ENCODE data around the gene HSPB8. TPM values are rescaled to one million over a fixed set of nuclear protein-coding genes. Genes with fewer than 3 reads are reported as not detected.

The HSPB8 gene
- total and polyA plus RNA-seq, 2 of the 4 experiments (the other 2 are of a cell fraction) = 12.9 to 25.8 TPM

GRCh38 chr12:119207063-119207560, 28.4 kb downstream of the HSPB8 start:
- Histone ChIP-seq H3K9ac (ENCODE audit: low read depth, low read length) (no peak overlapping the region), H4K91ac (ENCODE audit: insufficient read depth, low read depth, low read length) (no peak overlapping the region), H3K27me3 (ENCODE audit: control insufficient read depth, insufficient read depth, low read length) (no peaks in the 10 kb centered on the region), H2BK120ac (ENCODE audit: low read depth, low read length) (no peak overlapping the region), H3K36me3 (ENCODE audit: control insufficient read depth, insufficient read depth, low read length) (no peaks in the 10 kb centered on the region), H2AK9ac (replicated peaks; ENCODE audit: low read depth, low read length, poor library complexity) (no peak overlapping the region), H3K23ac (ENCODE audit: low read depth, low read length) (no peak overlapping the region), H3K4me3 (ENCODE audit: insufficient read depth, low read depth, low read length) (no peak overlapping the region), H4K5ac (ENCODE audit: low read depth, low read length) (no peak overlapping the region), H3K18ac (ENCODE audit: low read depth, low read length) (no peak overlapping the region), H3K4me2 (ENCODE audit: low read depth, low read length) (no peak overlapping the region), H4K20me1 (ENCODE audit: insufficient read depth, low read length) (no peaks in the 10 kb centered on the region), H2AFZ (replicated peaks; ENCODE audit: low read length, poor library complexity) (no peak overlapping the region), H3K79me1 (ENCODE audit: low read depth in 1 of 2, low read length in 2 of 2) (no peaks in the 10 kb centered on the region), H2BK5ac (ENCODE audit: low read depth, low read length, poor library complexity, severe bottlenecking) (no peak overlapping the region), H2BK15ac (ENCODE audit: low read depth, low read length) (no peak overlapping the region), H3K9me3 (ENCODE audit: control insufficient read depth, insufficient read depth, low read length) (no peaks in the 10 kb centered on the region), H4K8ac (ENCODE audit: low read depth in 2 of 2, low read length in 2 of 2) (no peak overlapping the region), H3K4me1 (ENCODE audit: control insufficient read depth, insufficient read depth, low read length) (no peaks in the 10 kb centered on the region; the same call in 1 of the 2 replicates), H3K56ac (ENCODE audit: extremely low read depth, insufficient read depth, low read length) (no peak overlapping the region), H3K4ac (ENCODE audit: low read depth, low read length) (no peak overlapping the region), H3K9me1 (ENCODE audit: insufficient read depth, low read length) (no peaks in the 10 kb centered on the region), H3K14ac (replicated peaks; ENCODE audit: low read depth, low read length) (no peak overlapping the region), H3K27ac (ENCODE audit: insufficient read depth, low read length) (no peak overlapping the region), H2BK20ac (ENCODE audit: low read depth, low read length) (no peak overlapping the region), H2AK5ac (ENCODE audit: low read depth, low read length) (no peak overlapping the region)
- DNase-seq (no peak), ATAC-seq (ENCODE audit: low read depth) (no peak)
- dilution Hi-C loops (cut with HindIII; ENCODE audit: low sequenced_read_pairs, unreplicated experiment) = no loop called here
- in situ Hi-C loops (cut with MboI; ENCODE audit: low sequenced_read_pairs) = no loop called here
- WGBS, 2 experiments (ENCODE audit: extremely low coverage in 2 of 2, insufficient read length in 1 of 2) = no CpG with 5 or more reads among the region's 2 CpGs
- TF ChIP-seq RFX5 (IDR thresholded peaks at IDR 0.05; ENCODE audit: low read depth, low read length) (no peak), ELK1 (IDR thresholded peaks at IDR 0.05; ENCODE audit: borderline replicate concordance, low read depth, low read length) (no peak), MAFK (IDR thresholded peaks at IDR 0.05; ENCODE audit: low read depth, low read length) (no peak), USF2 (IDR thresholded peaks at IDR 0.05; ENCODE audit: low read depth, low read length) (no peak), CTCF (conservative IDR thresholded peaks at IDR 0.05; ENCODE audit: low read depth, low read length) (no peak), POLR2A (IDR thresholded peaks at IDR 0.05; ENCODE audit: low read depth, low read length) (no peak), MAZ (IDR thresholded peaks at IDR 0.05; ENCODE audit: borderline replicate concordance, low read depth, low read length) (no peak), BHLHE40 (IDR thresholded peaks at IDR 0.05; ENCODE audit: low read depth, low read length) (no peak), RAD21 (IDR thresholded peaks at IDR 0.05; ENCODE audit: low read length) (no peak), CHD1 (IDR thresholded peaks at IDR 0.05; ENCODE audit: low read depth, low read length) (no peak)
- POLR2A ChIA-PET (ENCODE audit: unreplicated experiment) = no interaction called here
- no TSS peak for BruUV-seq (replicated peaks)
- intact Hi-C loops (cut with micrococcal nuclease) = no loop called here
- CTCF ChIA-PET = no interaction called here

Measured in IMR-90 (cell line).